ENCODE measurements around the gene ROBO1.

Gene ROBO1

GRCh38 chr3:78610462-78611125 is 1157.2 kb downstream of the ROBO1 start:
- no peak overlapping the region for H3K4me3 ChIP-seq (ENCODE audit: low read depth, low read length)
- TF ChIP-seq, protein P1, sequence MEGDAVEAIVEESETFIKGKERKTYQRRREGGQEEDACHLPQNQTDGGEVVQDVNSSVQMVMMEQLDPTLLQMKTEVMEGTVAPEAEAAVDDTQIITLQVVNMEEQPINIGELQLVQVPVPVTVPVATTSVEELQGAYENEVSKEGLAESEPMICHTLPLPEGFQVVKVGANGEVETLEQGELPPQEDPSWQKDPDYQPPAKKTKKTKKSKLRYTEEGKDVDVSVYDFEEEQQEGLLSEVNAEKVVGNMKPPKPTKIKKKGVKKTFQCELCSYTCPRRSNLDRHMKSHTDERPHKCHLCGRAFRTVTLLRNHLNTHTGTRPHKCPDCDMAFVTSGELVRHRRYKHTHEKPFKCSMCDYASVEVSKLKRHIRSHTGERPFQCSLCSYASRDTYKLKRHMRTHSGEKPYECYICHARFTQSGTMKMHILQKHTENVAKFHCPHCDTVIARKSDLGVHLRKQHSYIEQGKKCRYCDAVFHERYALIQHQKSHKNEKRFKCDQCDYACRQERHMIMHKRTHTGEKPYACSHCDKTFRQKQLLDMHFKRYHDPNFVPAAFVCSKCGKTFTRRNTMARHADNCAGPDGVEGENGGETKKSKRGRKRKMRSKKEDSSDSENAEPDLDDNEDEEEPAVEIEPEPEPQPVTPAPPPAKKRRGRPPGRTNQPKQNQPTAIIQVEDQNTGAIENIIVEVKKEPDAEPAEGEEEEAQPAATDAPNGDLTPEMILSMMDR (IDR thresholded peaks at IDR 0.05; ENCODE audit: low read depth, low read length, missing control alignments) = no peak
- in situ Hi-C loops (cut with HindIII; ENCODE audit: low sequenced_read_pairs) = no loop called here
- no peak for DNase-seq (ENCODE audit: low read depth)

GRCh38 chr3:78606756-78607155 is 1161.0 kb downstream of the ROBO1 start:
- H3K4me3 ChIP-seq (ENCODE audit: low read depth, low read length) = no peak overlapping the region
- TF ChIP-seq, protein P1 (IDR thresholded peaks at IDR 0.05; ENCODE audit: low read depth, low read length, missing control alignments) = no peak
- no peak for DNase-seq (ENCODE audit: low read depth)
- in situ Hi-C loops (cut with HindIII; ENCODE audit: low sequenced_read_pairs) = no loop called here

- H3K4me3 ChIP-seq (ENCODE audit: low read depth, low read length) = no peak overlapping the region
- TF ChIP-seq, protein P1 (IDR thresholded peaks at IDR 0.05; ENCODE audit: low read depth, low read length, missing control alignments) = no peak
- in situ Hi-C loops (cut with HindIII; ENCODE audit: low sequenced_read_pairs) = no loop called here
- no peak for DNase-seq (ENCODE audit: low read depth)
These were observed 1162.6 kb downstream of the ROBO1 start for GRCh38 chr3:78605178-78605577.

DNA sequence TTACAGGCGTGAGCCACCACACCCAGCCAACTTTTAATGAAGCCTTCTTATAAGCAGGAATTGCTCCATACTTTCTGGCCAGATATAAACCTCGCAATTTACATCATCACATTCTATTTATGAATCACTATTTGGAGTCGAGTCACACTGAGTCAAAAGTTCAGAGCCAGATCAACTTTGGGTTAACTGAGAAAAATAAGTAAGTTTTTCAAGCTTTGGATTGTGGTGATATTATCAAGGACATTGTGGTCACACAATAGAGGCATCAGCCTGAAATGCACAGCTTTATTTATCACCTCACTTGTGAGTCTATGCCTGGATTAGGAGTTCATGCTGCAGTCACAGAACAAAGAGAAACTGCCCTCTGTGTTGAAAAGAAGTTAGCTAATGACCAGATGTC is 1163.5 kb downstream of the ROBO1 start:
- in situ Hi-C loops (cut with HindIII; ENCODE audit: low sequenced_read_pairs) = loop anchor here (5.0 kb wide), 1 partner anchor 87 kb away; no protein-coding TSS in a partner anchor
- DNase-seq (ENCODE audit: low read depth) = peak; percentile 41
- TF ChIP-seq, protein P1 (IDR thresholded peaks at IDR 0.05; ENCODE audit: low read depth, low read length, missing control alignments) = no peak
- H3K4me3 ChIP-seq (ENCODE audit: low read depth, low read length) = no peak overlapping the region

GRCh38 chr3:78601249-78601648 is 1166.5 kb downstream of the ROBO1 start:
- TF ChIP-seq, protein P1 (IDR thresholded peaks at IDR 0.05; ENCODE audit: low read depth, low read length, missing control alignments) = no peak
- DNase-seq (ENCODE audit: low read depth) = no peak
- H3K4me3 ChIP-seq (ENCODE audit: low read depth, low read length) = no peak overlapping the region
- in situ Hi-C loops (cut with HindIII; ENCODE audit: low sequenced_read_pairs) = loop anchor here (5.0 kb wide), 1 partner anchor 84 kb away; no protein-coding TSS in a partner anchor

DNA sequence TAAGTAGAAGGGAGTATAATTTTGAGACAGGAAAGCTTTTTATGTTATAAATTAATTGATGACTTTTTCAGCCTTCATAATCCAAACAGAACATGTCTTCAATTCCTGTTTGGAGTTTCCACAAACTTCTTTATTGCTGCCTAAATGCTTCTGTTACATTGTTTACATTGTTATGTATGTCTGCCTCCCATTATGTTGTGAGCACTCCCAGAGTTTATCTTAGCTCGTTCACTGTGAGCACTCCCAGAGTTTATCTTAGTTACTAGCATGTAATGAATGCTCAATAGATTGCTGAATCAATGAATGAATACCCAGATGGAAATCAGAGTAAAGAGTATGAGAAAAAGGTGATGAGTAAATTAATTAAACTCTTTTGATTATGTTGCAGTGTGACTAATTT is 1178.0 kb downstream of the ROBO1 start:
- DNase-seq (ENCODE audit: low read depth) = no peak
- H3K4me3 ChIP-seq (ENCODE audit: low read depth, low read length) = no peak overlapping the region
- TF ChIP-seq, protein P1 (IDR thresholded peaks at IDR 0.05; ENCODE audit: low read depth, low read length, missing control alignments) = no peak
- in situ Hi-C loops (cut with HindIII; ENCODE audit: low sequenced_read_pairs) = no loop called here
